ENCODE data around the gene PIP4P1. TPM values are rescaled to one million over a fixed set of nuclear protein-coding genes. Genes with fewer than 3 reads are reported as not detected.

The PIP4P1 gene
- total and polyA plus RNA-seq, 10 of the 15 experiments (the other 5 are each of a cell fraction or from before 2014, with no cell fraction given), result 19.1 to 47.4 (median 39.7) TPM

- TF ChIP-seq CHD2 (IDR thresholded peaks at IDR 0.05; ENCODE audit: borderline replicate concordance, low read depth, low read length) (peak; percentile 69), ATF2 (IDR thresholded peaks at IDR 0.05; ENCODE audit: low read length) (0 out of 2 replicates have a peak, but pooled peaks have one; percentile 9), NFXL1 (IDR thresholded peaks at IDR 0.05; ENCODE audit: borderline replicate concordance) (no peak), YY1 (IDR thresholded peaks at IDR 0.05; ENCODE audit: low read depth, low read length) (no peak), MEF2A (IDR thresholded peaks at IDR 0.05; ENCODE audit: insufficient read depth, low read depth, low read length) (no peak), ZBED1 (IDR thresholded peaks at IDR 0.05; ENCODE audit: borderline replicate concordance) (peak; percentile 15; the same call in 1 of the 2 replicates), BMI1 (IDR thresholded peaks at IDR 0.05; ENCODE audit: borderline replicate concordance) (no peak), IRF3 (IDR thresholded peaks at IDR 0.05) (no peak), CREB1 (IDR thresholded peaks at IDR 0.05; ENCODE audit: low read depth) (peak; percentile 54; the same call in 1 of the 2 replicates), MLLT1 (IDR thresholded peaks at IDR 0.05) (peak; percentile 47; the same call in 1 of the 2 replicates), NR2C2 (IDR thresholded peaks at IDR 0.05; ENCODE audit: borderline replicate concordance, control insufficient read depth, insufficient read length, low read depth) (no peak), MXI1 (IDR thresholded peaks at IDR 0.05; ENCODE audit: low read depth, low read length) (no peak; the same call in 1 of the 2 replicates), NR2C1 (IDR thresholded peaks at IDR 0.05) (no peak), REST (IDR thresholded peaks at IDR 0.05; ENCODE audit: low read depth, low read length) (no peak), CHD4 (IDR thresholded peaks at IDR 0.05) (no peak), SMAD5 (IDR thresholded peaks at IDR 0.05; ENCODE audit: low read depth) (peak; percentile 9; the same call in 1 of the 2 replicates), EGR1 (IDR thresholded peaks at IDR 0.05; ENCODE audit: borderline replicate concordance in 1 of 2, low read depth in 2 of 2, low read length in 2 of 2) (no peak), HSF1 (IDR thresholded peaks at IDR 0.05; ENCODE audit: low read depth, low read length) (no peak), ZSCAN29 (IDR thresholded peaks at IDR 0.05) (no peak), NFIC (IDR thresholded peaks at IDR 0.05; ENCODE audit: low read depth, low read length) (no peak)
These were observed 5.6 kb downstream of the PIP4P1 start (continued) for GRCh38 chr14:20455355-20456300.
